A673 (cell line): ENCODE measurements around the gene KIF11. TPM values are rescaled to one million over a fixed set of nuclear protein-coding genes. Genes with fewer than 3 reads are reported as not detected.

ENCODE experiments used
- BruUV-seq: library from RNA; stranded (reverse); fragments of 400-500 nt; replicated peaks from 2 replicates; lab custom pipeline; 2021; lab: Mats Ljungman, UMichigan
- CTCF ChIA-PET: fragments of 300-600 bp; sonication (Branson Sonifier 250); formaldehyde crosslinking; loops from one replicate; lab custom pipeline; 2022; ENCODE audit warnings: antibody characterized with exemption; lab: Charles Lee
- POLR2A ChIA-PET: fragments of 300-600 bp; sonication (Branson Sonifier 250); formaldehyde crosslinking; loops from one replicate; lab custom pipeline; 2022; ENCODE audit warnings: antibody characterized with exemption; ENCODE audit not compliant: low non-redundant PET; lab: Charles Lee
- DNase-seq: peaks from one replicate; pipeline ENCODE4 v3.0.0-alpha.2; 2015; ENCODE audit warnings: low spot score
- H3K27ac ChIP-seq: fragments of 200-600 bp; sonication (generic); 2 replicates; pipeline ENCODE4 v1.5.1; 2016; ENCODE audit warnings: mixed run types, low read depth, mild to moderate bottlenecking, mixed read lengths, antibody characterized with exemption, low read length; ENCODE audit not compliant: poor library complexity, severe bottlenecking
- H3K27me3 ChIP-seq: fragments of 200-600 bp; sonication (generic); replicated peaks from 2 replicates; pipeline ENCODE4 v1.6.1; 2017; ENCODE audit warnings: mixed run types, low read depth, mild to moderate bottlenecking, mixed read lengths, antibody characterized with exemption, low read length; ENCODE audit not compliant: insufficient read depth, poor library complexity
- H3K36me3 ChIP-seq: fragments of 200-600 bp; sonication (generic); 2 replicates; pipeline ENCODE4 v1.6.1; 2016; ENCODE audit warnings: mixed run types, mild to moderate bottlenecking, mixed read lengths, antibody characterized with exemption, low read length; ENCODE audit not compliant: insufficient read depth, poor library complexity, severe bottlenecking
- H3K4me1 ChIP-seq: fragments of 200-600 bp; sonication (generic); 2 replicates; pipeline ENCODE4 v1.6.1; 2017; ENCODE audit warnings: mixed run types, mild to moderate bottlenecking, mixed read lengths, antibody characterized with exemption, low read length; ENCODE audit not compliant: insufficient read depth, poor library complexity, severe bottlenecking
- H3K4me3 ChIP-seq: fragments of 200-600 bp; sonication (generic); 2 replicates; pipeline ENCODE4 v1.5.1; 2016; ENCODE audit warnings: low read depth, mixed run types, mild to moderate bottlenecking, mixed read lengths, low read length; ENCODE audit not compliant: poor library complexity, severe bottlenecking
- H3K9me3 ChIP-seq: fragments of 200-600 bp; sonication (generic); 2 replicates; pipeline ENCODE4 v1.6.1; 2016; ENCODE audit warnings: mixed run types, low read depth, mild to moderate bottlenecking, mixed read lengths, antibody characterized with exemption, low read length; ENCODE audit not compliant: poor library complexity, severe bottlenecking
- CTCF ChIP-seq: fragments of 300-800, 200-600 bp; sonication (generic); conservative IDR thresholded peaks from 2 replicates; pipeline ENCODE4 v1.5.1; 2017; ENCODE audit warnings: low read depth, mild to moderate bottlenecking, antibody characterized with exemption, low read length, moderate library complexity, mixed read lengths
- EZH2 ChIP-seq: fragments of 200-600 bp; sonication (generic); IDR thresholded peaks from 2 replicates; pipeline ENCODE4 v1.6.1; 2017; ENCODE audit warnings: borderline replicate concordance, low read depth, mild to moderate bottlenecking, mixed read lengths, antibody characterized with exemption, low read length; ENCODE audit not compliant: poor library complexity, severe bottlenecking
- intact Hi-C: fragments of 100-400 bp; cut with micrococcal nuclease; formaldehyde crosslinking; loops from one replicate; pipeline ENCODE4 v1.10.0; 2022; ENCODE audit not compliant: unreplicated experiment
- total RNA-seq: library from RNA; stranded (reverse); gene quantifications from 2 replicates; pipeline ENCODE4 v1.2.3, GENCODE V29; 2021

KIF11 gene
- total RNA-seq, 1 experiment from 2014 or later = 92.0 TPM

DNA sequence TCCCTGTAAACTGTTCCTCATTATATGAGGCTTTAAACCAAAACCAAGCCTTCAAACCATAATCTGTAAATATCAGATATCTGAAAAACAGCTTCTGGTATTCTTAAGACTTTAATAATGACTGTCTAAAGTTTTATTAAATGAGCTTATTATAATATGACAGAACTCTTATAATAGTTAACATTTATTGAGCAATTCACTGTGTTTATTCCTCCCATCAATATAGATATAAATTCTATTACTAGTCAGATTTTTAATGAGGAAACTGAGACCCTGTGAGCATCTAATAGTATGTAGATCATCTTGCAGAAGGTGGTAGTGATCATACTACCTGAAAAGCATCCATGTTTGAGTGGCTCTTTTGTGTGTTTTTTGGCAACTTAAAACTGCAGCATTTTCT lies 45.1 kb downstream of the KIF11 start:
- Histone ChIP-seq H3K4me1 (no peaks in the 10 kb centered on the region), H3K27ac (no peak overlapping the region), H3K9me3 (no peaks in the 10 kb centered on the region), H3K27me3 (no peaks in the 10 kb centered on the region), H3K4me3 (no peak overlapping the region), H3K36me3 (peaks cover 84% of the 10 kb centered on the region)
- intact Hi-C loops = no loop called here
- CTCF ChIA-PET = no interaction called here
- no peak for DNase-seq
- POLR2A ChIA-PET = no interaction called here
- no TSS peak for BruUV-seq
- TF ChIP-seq EZH2 (no peak), CTCF (no peak)

GRCh38 chr10:92640107-92640506 lies 47.2 kb downstream of the KIF11 start:
- intact Hi-C loops = no loop called here
- Histone ChIP-seq H3K4me1 (no peaks in the 10 kb centered on the region), H3K27me3 (no peaks in the 10 kb centered on the region), H3K36me3 (peaks cover 79% of the 10 kb centered on the region), H3K9me3 (no peaks in the 10 kb centered on the region), H3K4me3 (no peak overlapping the region), H3K27ac (no peak overlapping the region)
- POLR2A ChIA-PET = no interaction called here
- no peak for TF ChIP-seq EZH2
- no peak for TF ChIP-seq CTCF
- DNase-seq = no peak
- CTCF ChIA-PET = no interaction called here
- no TSS peak for BruUV-seq

GRCh38 chr10:92641492-92641891 lies 48.6 kb downstream of the KIF11 start:
- ChIA-PET POLR2A (no interaction called here), CTCF (no interaction called here)
- H3K36me3 ChIP-seq = peaks cover 78% of the 10 kb centered on the region
- TF ChIP-seq EZH2 = no peak
- no peak for TF ChIP-seq CTCF
- intact Hi-C loops = no loop called here
- no peak for DNase-seq
- H3K9me3 ChIP-seq = no peaks in the 10 kb centered on the region
- BruUV-seq = no TSS peak
- no peaks in the 10 kb centered on the region for H3K27me3 ChIP-seq
- no peak overlapping the region for H3K4me3 ChIP-seq
- H3K4me1 ChIP-seq = no peaks in the 10 kb centered on the region
- no peak overlapping the region for H3K27ac ChIP-seq
